SW 1271 (cell line): ENCODE measurements around the gene PHC2.

Experiments used
- DNase-seq, 2 experiments: peaks; one replicate each; lab custom pipeline; 2025; lab: John Stamatoyannopoulos, UW

The PHC2 gene

DNA sequence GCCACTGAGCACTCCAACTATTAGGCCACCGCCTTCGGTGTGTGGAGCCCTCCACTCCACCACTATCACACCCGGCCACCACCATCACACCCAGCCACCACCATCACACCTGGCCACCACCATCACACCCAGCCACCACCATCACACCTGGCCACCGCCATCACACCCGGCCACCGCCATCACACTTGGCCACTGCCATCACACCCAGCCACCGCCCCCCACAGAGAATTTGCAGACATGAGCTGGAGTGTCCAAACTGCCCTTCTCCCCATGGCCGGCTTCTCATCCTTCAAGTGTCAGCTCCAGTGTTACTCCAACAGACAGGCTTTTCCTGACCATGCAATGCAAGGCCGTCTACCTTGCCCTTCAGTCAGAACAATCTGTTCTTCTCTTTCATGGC, 59.6 kb downstream of the PHC2 start:
- DNase-seq, result no peak

DNA sequence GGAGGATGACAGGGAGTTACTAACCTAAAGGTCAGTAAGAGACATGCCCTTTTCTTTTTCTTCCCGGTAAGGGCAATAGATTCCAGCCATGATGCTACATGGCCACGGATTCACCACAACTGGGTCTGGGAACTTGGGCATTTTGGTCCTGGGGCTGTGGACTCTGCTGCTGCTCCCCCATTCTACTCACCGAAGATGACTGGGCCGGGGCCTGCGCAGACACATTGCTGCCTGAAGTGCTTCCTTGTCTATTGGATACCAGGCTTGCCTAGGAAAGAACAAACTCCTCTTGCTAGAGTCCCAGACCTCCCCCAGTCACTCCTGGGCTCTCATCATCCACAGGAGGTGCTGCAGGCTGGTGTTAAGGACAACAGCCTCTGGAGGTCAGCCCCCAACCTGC, 60.1 kb downstream of the PHC2 start:
- DNase-seq, result no peak

DNA sequence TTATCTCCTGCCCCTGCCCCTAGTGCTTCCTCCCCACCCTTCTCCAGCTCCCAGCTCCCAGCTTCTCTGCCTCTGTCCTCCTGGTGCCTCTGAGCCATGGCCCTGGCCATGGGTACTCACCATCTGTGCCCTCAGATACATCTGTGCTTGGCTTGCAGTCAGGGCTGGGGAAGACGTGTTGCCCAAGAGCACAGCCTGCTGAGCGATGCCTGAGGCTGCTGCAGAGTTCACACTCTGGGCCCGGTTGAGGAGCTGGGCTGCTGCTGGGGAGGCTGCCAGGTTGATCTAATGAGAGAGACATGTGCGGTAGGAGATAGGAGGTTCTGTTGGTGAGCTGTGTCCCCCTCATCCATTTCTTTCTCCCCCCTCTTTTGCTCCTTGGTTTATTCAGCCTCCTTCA, 60.6 kb downstream of the PHC2 start:
- DNase-seq, result no peak

DNA sequence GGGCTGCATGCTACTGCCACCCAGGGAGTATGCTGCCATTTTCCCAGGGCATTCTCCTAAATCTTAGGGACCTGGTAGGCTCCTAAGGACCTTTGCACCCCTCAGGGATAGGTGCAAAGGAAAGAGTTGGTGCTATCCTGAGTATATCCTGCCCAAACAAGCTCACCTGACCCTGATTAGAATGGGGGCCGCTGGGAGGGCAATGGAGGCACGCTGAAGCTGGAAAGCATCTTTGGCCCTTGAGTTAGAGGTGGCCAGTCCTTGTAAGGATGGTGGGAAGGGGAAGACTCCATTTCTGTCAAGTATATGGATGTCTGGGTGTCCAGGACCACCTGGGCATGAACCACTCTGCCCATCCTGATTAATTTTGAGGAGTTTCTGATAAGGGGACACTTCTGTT, 61.1 kb downstream of the PHC2 start:
- no peak for DNase-seq

DNA sequence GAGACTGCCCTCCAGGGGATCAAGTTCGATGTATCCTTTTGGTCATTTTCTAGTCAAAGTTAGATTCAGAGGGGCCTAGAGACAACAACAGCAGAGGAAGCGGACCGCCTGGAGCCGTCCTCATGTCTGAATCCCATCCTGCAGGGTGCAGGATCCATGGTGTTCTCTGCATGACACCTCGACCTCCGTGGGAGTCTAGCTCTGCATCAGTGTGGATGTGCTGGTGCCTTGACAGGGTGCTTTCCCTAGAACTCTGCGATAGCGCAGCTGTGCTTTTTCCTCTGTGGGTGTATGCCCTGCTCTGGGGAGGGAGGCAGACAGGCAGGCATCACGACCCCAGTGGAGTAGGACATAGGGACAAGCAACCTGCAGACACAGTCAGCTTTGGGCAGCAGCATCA, 61.8 kb downstream of the PHC2 start:
- DNase-seq, result no peak

DNA sequence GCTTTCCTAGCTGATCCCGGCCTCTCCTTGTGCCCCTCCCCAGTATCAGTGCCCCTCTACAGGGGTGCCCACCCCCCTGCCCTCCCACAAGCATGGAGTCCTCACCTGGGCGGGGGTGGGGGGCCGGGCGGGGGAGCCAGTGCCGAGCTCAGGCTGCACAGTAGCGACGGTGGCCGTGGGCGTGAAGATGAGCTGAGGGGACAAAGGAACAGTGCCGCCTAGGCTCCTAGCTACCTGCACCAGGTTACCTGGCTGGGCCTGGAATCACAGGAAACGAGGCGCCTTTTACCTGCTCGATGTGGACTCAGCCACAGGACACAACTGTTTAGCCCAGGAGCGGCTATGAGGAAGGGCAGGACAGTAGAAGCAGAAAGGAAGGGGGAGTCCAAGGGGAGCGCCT, 62.5 kb downstream of the PHC2 start:
- DNase-seq, result no peak

DNA sequence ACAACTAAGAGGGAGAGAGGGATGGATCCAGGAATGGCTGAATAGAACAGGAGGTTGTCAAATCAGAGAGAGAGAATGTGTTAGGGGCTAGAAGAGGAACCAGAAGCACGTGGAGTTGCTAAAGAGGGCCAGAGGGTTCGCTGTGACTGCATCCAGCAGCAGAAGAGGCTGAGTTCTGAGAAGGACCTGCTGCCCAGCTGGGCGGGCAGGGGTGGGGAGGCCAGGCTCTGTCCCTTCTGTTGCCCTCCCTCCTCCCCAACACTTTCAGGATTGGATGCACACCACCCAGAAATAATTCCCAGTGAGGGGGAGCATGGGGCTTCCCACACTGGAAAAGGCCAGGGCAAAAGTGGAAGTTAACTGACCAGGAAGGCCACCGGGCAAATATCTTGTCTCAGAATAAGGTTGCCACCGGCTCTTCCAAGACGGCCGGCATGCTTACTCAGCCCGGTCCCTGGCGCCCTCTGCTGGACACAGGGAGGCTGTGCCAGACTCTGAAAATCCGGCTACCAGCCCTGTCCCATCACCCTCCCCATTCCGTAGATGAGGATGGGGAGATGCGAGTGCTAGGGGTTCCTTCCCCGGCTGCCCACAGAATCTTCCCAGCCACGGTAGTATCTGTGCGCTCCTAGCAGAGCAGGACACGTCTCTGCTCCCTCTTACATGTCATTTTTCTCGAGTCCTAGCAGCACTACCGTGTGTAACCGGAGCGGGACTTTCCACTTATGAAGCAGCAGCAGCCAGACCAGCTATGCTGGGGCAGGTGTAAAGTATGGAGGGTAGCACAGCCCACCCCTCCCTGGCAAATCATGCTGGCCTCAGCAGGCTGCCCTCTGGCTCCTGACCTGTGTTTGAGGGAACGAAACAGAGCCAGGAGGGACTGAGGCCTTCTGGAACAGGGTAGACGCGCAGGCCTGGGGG, 63.1 kb downstream of the PHC2 start:
- peak in 1 of 2 experiments; percentile 41 for DNase-seq

DNA sequence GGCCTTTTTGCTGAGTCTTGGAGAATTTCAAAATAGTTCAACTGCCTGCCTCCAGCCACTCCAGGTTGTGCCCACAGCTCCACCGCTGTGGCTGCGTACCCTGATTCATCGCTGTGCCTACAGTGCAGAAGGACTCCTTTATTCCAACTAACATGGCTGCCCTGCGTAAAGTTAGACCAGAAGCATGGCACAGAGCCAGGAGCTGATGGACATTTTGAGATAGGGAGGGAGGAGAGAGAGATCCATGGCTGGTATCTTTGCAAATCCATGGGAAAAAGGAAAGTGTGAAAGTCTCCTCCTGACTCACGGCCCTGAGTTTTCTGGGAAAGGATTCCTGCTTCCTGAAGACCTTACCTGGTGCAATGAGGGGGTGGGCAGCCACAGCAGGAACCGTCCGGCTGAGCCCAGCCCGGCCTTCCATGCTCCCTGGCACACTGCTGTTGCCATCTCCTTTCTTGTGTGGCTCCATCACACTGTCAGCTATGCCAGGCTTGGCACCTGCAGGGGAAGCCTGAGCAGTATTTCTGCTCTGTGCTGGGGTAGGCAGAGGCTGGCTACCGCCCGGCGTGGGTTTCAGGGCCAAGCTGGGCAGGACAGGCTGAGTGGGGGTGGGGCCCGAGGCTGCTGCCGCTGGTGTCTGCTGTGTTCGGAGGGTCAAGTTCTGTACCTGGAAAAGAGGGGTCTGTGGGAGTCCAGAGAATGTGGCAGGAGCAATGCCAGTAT, 64.0 kb downstream of the PHC2 start:
- DNase-seq, result no peak

DNA sequence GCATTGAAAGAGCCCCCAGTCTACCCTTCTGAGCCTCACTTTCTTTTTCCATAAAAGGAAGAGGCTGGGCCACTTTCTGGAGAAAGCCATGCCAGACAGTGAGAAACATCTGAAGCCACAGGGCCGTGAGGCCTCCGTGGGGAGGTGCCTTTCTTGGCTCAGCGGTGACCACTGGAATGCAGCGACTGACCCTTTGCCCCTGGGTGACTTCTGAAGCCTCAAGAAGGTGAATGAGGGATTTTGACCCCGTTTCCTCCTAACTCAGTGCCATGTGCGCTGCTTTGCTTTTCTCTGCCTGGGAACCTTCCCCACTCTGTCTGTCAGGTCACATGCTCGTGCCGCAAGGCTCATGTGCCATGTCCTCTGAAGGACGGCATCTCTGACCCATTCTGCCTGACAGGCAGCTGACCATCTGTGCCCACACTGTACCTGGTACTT, 65.3 kb downstream of the PHC2 start:
- no peak for DNase-seq

DNA sequence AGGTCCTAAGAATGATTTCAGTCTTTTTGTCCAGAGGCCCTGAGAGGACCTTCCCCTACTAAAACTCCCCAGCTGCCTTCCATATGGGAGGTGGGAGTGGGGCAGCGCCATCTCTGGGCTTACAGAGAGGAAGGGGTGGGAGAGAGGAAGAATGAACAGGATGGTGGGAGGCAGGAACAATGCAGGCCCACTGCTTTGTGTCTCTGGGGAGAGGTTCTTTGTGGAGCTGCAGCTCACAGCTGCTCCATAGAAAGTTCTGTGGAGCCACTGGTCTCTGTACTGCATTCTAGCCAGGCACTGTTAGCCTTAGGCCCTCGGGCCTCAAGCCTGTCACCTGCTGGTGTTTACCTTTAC, 66.4 kb downstream of the PHC2 start:
- no peak for DNase-seq

DNA sequence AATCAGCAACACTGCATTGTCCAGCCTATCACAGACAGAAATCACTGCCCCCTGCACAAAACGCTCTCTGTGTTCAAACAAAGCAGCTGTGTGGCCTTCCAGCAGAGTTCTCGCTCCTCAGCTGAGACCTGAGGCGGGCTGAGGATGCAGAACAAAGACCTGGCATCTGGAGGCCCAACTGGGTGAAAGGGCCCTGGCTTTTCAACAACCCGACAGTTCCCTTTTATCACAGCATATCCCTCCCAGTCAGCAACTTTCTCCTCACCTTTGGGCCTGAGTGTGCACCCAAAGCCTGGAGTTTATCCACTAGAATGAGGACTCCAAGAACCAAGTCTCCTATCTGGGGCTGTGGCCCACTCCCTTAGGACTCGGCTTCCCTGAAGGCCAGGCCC, 67.4 kb downstream of the PHC2 start:
- no peak for DNase-seq

DNA sequence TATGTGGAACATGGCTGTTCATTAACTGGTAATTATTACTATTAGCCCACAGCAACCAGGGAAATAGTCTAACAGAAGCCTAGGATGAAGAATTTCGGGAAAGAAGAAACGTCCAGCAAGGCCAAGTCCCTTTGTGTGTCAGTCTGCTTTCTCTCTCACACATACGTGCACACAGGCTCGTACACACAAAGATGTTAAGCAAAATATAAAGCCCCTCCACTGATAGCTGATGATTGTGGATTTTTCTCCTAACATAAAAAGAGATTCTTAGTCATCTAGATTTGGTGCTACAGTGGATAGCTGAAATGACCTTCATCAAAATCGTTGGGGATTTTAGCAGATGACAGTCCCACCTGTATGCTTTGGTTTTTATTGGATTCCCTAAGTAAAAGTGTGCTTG, 67.9 kb downstream of the PHC2 start:
- no peak for DNase-seq

DNA sequence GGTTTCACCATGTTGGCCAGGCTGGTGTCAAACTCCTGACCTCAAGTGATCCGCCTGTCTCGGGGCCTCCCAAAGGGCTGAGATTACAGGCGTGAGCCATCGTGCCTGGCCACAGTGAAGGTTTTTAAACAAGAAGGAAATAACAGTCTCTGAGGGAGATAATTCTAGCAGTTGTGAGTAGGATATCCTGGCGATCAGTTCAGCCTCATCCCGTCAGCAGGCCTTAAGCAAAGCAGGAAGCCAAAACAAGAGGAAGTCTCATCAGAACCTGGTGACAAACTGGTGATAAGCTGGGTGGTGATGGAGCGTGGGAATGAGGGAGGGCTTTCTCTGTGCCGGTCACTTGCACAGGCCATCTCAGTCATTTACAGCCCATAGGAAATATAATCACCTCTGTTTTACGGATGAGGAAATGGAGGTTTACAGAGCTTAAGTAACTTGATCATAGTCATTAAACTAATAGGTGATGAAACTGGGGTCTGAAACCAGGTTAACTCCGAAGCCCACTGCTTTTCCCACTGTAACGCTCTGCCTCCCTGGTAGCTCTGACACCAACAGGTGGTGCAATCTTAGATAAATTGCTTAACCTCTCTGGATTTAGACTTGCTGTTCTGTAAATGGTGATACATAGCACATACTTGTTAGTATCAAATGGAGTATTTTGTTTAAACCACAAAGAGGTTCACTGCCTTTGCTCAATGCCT, 69.2 kb downstream of the PHC2 start:
- no peak for DNase-seq

DNA sequence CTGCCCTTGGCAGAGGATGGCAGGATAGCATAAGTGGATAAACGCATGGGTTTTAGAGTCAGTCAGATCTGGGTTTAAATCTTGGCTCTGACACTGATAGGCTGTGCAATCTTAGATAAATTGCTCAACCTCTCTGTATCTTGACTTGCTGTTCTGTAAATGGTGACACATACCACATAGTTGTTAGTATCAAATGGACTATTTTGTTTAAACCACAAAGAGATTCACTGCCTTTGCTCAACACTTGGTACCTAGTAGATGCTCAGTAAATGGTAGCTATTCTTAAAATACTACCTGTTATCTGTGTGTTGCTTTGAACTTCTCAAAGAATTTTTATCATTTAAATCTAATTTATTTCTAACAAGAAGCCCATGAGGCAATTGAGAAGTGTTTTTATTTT, 70.5 kb downstream of the PHC2 start:
- no peak for DNase-seq

DNA sequence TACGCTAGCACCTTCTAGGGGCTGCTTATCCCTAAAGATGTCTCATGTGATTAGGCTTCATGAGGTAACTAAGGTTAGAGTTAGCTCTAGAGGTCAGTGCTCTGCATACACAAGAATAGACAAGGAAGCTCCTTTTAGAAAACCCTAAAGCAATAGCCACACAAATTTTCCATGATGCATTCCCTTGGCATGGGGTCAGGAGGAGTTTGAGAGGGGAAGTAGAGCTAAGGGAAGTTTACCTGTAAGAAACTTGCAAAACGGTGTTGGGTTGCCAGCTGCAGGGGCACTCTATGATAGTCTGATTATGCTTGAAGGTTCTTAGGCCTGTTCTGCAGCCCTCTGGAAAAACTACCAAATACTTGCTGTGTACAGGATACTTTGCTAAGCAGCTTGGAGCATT, 71.0 kb downstream of the PHC2 start:
- DNase-seq, result no peak

DNA sequence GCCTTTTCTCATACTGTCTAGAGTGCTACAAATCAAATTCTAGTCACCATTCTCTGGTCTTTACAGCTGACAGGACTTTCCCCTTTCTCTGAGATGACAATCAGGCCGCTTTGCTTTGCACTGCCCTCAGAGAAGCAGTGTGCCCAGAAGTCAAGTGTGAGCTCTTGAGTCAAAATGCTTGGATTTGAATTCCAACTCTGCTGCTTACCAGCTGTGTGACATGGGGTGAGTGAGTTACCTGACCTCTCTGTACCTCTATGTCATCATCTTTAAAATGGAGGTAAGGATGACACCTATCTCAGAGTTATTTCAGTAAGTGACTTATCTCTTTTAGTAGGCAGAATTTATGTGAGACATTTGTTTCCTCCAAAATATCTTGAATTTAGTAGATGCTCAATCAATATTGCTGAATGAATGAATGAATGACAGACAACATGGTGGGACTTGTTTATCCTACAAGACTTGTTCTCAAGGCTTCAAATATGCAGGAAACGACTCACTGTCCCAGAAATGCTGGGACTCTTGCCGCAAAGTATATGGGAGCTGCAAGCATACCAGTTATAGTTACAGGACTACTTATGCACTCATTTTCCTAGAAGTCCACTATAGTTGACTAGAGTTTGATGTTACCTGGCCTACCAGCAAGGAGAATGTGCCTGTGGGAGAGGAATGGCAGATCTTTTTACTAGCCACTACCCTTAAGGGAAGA, 71.9 kb downstream of the PHC2 start:
- DNase-seq, result no peak

DNA sequence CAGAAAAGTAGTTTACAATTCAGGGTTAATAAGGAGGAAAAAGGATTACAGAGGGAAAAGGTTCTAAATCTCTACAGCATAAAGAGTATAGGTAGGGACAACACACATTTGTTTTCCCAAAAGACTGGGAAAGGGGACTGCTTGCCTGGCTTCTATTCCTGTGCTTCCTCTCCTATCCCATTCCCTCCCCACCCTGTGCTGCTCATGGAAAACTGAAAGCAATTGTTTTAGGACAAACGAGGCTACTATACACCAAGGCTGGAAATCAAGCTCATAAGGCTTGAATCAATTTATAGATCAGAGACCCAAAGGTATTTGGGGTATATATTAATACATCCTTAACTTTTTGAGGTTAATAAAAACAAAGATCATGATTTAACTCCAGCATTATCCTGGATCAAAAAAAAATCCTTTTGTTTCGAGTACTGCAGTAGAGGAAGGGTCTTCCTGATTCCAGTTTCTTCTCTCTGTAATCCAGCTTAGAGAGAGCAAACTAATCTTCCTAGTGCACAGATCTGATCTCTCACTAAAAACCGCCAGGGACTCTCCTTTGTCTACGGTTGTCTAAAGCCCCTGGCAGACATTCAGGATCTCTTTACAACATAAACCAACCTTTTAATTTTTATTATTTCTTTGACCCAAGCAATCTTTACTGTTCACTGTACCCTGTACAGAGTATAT, 72.6 kb downstream of the PHC2 start:
- no peak for DNase-seq

DNA sequence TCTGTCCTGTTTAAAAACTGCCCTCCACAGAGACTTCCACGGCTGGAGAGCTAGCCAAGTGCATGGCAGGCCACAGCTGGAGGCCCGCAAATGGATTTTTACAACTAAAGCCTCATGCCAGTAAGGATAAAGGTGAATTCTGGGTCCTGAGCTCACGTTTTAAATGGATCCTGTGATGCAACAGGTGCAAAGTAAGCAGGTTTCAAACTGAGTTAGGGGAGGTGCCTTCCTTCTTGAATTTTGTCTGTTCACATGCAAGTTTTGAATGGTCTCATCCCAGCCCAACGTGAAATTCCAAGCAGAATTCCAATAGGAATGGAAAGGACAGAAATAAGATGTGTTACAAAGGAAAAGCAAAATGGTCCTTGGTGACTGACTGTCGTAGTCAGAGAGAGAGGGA, 73.8 kb downstream of the PHC2 start:
- DNase-seq, result no peak

DNA sequence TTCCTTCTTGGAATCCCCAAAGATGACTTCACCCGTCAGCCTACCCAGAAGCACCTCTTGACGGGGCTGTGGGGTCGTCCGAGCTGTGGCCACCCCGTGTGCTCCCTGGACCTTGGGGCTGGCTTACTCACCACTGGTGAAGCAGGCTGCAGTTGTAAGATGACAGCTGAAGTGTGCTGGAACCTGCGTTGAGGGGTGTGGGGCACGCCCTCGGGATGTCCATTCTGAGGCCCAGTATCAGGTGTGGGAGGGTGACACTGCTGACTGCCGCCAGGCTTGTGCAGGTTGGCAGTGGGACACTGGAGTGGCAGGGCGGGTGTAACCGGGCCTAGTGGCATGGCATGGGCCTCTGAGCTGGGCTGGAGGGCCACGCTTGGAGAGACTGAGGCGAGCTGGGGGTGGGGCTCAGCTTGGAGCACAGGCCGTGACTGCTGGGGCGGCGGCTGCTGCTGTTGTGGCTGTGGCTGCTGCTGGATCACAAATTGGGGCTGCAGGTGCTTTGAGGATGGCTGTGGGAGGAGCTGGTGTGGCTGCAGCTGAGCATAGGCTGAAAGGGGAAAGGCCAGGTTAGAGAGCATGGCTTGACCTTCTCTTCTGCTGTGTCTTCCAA, 76.1 kb downstream of the PHC2 start:
- no peak for DNase-seq

DNA sequence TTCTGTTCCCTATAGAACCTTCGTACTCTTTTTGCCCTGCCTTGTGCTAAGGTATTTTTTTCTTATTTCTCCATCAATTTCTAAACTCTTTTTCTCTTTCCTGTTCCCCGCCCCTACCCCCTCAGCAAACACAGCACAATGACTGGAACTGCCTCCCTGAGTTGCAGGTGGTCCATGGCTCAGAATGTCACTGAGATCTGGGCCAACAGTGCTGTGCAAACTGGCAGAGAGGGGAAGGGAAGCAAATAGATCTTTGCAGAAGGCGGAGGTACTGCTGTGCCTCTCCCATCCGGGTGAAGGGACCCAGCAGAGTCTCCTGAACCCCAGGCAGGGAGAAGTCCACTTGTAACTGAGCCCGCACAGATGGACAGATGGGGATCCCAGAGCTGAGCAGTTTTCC, 77.4 kb downstream of the PHC2 start:
- DNase-seq, result no peak

DNA sequence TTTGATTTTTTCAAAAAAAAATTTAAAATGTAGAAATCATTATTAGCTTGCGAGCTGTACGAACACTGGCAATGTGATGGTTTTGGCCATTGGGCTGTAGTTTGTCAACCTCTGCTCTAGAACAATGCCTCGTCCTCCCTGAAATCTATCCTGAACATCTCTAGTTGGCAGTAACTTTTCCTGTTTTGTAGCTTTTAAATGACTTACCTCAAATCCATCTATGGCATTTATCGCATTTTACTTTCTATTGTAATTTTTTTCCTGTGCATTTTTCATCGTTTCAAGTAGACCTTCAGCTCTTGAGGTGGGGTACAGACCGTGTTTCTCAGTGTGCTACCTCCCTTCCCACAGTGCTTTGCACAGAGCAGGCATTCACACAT, 79.6 kb downstream of the PHC2 start:
- no peak for DNase-seq
